GM10847 (cell line): Measurements from ENCODE around the gene MVB12A.

Source experiments
- POLR2A ChIP-seq: IDR thresholded peaks from 2 replicates; pipeline ENCODE4 v1.6.1; 2011; ENCODE audit not compliant: insufficient read length; ENCODE audit errors: extremely low read depth

Gene MVB12A

GRCh38 chr19:17450264-17451075 is 30.6 kb downstream of the MVB12A start:
- no peak for TF ChIP-seq POLR2A

DNA sequence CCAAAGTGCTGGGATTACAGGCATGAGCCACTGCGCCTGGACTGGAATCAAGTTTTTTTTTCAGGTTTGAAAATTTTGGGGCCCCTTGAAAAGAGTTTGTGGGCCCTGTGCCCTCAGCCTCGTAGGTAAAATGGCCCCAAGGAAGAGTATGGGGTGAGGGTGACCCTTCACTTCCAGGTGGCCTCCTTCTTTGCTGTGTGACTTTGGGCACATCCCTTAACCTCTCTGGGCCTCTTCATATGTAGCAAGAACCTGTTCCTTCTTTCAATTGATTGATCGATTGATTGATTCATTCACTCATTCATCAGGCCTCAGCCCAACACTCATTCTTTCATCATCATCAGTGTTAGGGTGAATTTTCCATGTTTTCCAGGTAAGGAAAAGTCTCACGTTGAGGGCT is 32.0 kb downstream of the MVB12A start:
- no peak for TF ChIP-seq POLR2A

GRCh38 chr19:17454576-17455071 is 34.8 kb downstream of the MVB12A start:
- no peak for TF ChIP-seq POLR2A

DNA sequence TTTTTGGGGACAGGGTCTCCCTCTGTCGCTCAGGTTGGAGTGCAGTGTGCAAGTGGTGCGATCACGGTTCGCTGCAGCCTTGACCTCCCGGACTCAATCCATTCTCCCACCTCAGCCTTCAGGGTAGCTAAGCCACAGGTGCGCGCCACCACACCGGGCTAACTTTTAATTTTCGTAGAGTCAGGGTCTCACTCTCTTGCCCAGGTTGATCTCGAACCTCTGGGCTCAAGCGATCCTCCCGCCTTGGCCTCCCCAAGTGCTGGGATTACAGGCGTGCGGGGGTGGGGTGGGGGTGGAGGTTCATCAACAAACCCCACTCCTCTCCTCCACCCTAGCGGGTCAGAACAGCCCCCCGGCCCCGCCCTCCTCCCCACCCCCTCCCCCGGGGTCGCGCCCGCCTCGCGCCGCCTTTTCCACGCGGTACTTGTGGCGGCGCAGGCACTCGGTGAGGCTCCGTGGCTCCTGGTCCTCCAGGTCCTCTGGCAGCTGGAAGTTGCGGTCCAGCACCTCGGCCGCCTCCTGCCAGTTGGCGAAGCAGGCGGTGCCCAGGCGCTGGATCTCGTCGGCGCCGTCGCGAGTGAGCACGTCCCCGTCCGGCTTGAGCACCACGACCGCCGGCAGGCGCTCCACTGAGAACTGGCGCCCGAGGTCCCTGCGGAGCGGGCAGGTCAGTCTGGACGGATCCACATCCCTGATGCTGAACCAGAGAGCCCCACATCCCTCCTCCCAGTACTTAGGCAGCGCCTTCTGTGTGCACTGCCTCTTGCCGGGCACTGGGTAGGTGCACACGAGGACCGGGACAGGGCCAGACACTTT is 35.7 kb downstream of the MVB12A start:
- no peak for TF ChIP-seq POLR2A

GRCh38 chr19:17456127-17456526 is 36.3 kb downstream of the MVB12A start:
- TF ChIP-seq POLR2A: no peak

DNA sequence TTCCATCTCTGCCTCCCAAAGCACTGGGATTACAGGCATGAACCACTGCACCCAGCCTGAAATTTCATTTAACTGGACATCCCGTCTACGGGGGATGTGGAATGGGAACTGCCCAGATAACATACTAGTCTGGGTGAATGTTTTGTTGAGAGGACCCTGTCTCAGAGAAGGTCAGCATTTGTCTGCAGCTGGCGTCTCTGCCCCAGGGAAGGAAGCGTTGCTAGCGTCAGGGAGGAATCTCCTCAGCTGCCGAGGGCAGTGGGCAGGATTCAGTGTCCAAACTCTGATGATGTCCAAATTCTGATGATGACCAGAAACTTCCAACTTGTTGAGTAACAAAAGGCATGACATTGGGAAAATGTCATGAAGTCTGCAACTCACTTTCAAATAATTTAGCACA is 37.8 kb downstream of the MVB12A start:
- no peak for TF ChIP-seq POLR2A

GRCh38 chr19:17458970-17459369 is 39.1 kb downstream of the MVB12A start:
- TF ChIP-seq POLR2A: no peak

- no peak for TF ChIP-seq POLR2A
These were observed 40.8 kb downstream of the MVB12A start, which contains the start of gene NXNL1 for GRCh38 chr19:17460372-17461230. TSS of gene NXNL1 (minus strand) at chr19:17460926. CDS start at chr19:17460869, 57 bp downstream.

GRCh38 chr19:17466487-17466850 is 46.6 kb downstream of the MVB12A start:
- no peak for TF ChIP-seq POLR2A

DNA sequence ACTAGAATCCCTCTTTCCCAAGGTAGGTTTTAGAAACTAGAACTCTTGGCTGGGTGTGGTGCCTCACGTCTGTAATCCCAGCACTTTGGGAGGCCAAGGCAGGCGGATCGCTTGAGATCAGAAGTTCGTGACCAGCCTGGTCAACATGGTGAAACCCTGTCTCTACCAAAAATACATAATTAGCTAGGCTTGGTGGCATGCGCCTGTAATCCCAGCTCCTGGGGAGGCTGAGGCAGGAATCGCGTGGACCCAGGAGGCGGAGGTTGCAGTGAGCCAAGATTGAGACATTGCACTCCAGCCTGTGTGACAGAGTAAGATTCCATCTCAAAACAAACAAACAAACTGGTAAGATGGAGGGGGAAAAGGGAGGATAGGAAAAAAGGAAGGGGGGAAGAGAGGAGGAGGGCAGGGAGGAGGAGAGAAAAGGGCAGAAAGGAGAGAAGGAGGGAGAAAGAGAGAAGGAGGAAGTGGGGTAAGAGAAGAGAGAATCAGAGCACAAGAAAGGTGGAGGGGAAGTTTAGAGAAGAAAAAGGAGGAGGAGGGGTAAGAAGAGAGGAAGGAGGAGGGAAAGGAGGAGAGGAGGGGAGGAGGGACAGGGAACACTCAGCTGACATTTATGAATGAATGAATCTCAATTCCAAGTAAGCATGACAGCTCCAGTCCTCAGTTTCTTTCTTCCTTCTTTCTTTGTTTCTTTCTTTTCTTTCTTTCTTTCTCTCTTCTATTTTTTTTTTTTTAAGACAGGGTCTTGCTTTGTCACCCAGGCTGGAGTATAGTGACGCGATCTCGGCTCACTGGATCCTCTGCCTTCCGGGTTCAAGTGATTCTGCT is 47.8 kb downstream of the MVB12A start:
- no peak for TF ChIP-seq POLR2A

DNA sequence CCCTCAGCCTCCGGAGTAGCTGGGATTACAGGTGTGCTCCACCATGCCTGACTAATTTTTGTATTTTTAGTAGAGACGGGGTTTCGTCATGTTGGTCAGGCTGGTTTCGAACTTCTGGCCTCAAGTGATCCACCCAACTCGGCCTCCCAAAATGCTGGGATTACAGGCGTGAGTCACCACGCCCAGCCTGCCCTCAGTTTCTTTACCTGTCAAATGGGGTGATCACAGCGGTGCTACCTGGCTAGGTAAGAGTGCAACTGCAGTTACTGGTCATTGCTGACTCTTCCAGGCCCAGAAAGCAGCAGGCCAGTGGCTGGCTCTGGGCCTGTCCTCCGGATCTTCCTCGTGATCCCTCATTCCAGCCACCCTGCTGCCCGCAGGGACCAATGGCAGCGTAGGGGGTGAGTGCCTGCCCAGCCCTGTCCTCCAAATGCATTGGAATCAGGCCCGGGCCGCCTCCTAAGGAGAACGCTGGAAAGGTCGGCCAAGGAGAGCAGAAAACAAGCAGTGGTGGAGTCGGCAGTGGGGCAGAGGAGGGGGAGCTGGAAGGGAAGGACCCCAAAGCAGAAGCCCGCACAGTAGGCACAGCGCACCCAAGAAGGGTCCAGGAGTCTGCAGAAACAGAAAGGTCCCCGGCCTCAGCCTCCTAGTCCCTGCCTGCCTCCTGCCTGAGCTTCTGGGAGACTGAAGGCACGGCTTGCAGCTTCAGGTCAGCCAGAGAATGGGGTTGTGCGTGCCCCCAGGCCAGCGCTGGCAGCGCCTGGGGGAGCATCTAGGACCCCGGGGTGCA is 48.6 kb downstream of the MVB12A start:
- no peak for TF ChIP-seq POLR2A

- TF ChIP-seq POLR2A: no peak
These were observed 49.2 kb downstream of the MVB12A start for GRCh38 chr19:17469092-17469480.

- TF ChIP-seq POLR2A: no peak
These were observed 49.7 kb downstream of the MVB12A start for GRCh38 chr19:17469481-17470067.
